ENCODE data around the gene DNTTIP2. TPM values are rescaled to one million over a fixed set of nuclear protein-coding genes. Genes with fewer than 3 reads are reported as not detected.

Gene DNTTIP2
- total RNA-seq, 1 experiment from 2014 or later, result 66.1 TPM

DNA sequence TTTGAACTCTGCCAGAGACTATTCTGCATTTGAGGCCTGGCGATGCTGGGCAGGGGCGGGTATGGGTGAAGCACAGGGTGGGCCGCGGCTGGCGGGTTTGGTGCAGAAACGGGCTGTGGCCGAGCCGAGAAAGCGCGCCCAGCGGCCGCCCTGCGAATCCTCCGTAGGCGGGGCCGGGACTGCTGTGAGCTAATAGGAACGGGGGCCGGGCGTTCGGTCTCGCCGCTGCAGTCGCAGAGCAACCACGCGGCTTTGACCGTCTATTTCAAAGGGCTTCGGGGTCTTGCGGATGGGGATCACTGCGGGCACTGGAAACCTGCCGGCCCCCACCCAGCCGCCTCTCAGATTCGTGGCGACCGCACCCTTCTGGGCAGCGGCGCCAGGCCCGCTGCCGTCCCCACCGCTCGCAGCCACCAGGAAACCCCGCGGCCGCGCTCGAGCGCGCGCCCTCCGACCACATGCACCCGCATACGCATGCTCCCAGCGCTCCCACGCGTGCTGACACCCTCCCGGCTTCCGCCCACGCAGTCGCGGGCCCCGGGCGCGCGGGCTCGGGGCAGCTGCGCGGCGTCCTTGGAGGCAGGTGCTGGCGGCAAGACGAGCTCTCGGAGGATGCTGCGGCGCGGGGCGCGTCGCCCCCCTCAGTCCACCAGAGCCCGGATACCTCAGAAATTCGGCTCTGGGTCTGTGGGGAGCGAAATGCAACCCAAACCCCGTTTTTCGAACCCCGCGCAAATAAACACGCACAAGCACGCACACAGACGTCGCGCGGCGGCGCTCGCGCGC lies 32.6 kb downstream of the DNTTIP2 start (continued):
- TF ChIP-seq, protein P1, sequence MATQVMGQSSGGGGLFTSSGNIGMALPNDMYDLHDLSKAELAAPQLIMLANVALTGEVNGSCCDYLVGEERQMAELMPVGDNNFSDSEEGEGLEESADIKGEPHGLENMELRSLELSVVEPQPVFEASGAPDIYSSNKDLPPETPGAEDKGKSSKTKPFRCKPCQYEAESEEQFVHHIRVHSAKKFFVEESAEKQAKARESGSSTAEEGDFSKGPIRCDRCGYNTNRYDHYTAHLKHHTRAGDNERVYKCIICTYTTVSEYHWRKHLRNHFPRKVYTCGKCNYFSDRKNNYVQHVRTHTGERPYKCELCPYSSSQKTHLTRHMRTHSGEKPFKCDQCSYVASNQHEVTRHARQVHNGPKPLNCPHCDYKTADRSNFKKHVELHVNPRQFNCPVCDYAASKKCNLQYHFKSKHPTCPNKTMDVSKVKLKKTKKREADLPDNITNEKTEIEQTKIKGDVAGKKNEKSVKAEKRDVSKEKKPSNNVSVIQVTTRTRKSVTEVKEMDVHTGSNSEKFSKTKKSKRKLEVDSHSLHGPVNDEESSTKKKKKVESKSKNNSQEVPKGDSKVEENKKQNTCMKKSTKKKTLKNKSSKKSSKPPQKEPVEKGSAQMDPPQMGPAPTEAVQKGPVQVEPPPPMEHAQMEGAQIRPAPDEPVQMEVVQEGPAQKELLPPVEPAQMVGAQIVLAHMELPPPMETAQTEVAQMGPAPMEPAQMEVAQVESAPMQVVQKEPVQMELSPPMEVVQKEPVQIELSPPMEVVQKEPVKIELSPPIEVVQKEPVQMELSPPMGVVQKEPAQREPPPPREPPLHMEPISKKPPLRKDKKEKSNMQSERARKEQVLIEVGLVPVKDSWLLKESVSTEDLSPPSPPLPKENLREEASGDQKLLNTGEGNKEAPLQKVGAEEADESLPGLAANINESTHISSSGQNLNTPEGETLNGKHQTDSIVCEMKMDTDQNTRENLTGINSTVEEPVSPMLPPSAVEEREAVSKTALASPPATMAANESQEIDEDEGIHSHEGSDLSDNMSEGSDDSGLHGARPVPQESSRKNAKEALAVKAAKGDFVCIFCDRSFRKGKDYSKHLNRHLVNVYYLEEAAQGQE (IDR thresholded peaks at IDR 0.05; ENCODE audit: low read depth), result no peak
- TF ChIP-seq POLR2A (IDR thresholded peaks at IDR 0.05; ENCODE audit: borderline replicate concordance, extremely low read depth, insufficient read depth, insufficient read length) (peak; percentile 36), EZH2phosphoT487 (IDR thresholded peaks at IDR 0.05; ENCODE audit: borderline replicate concordance) (no peak)
- TF ChIP-seq, protein P2, sequence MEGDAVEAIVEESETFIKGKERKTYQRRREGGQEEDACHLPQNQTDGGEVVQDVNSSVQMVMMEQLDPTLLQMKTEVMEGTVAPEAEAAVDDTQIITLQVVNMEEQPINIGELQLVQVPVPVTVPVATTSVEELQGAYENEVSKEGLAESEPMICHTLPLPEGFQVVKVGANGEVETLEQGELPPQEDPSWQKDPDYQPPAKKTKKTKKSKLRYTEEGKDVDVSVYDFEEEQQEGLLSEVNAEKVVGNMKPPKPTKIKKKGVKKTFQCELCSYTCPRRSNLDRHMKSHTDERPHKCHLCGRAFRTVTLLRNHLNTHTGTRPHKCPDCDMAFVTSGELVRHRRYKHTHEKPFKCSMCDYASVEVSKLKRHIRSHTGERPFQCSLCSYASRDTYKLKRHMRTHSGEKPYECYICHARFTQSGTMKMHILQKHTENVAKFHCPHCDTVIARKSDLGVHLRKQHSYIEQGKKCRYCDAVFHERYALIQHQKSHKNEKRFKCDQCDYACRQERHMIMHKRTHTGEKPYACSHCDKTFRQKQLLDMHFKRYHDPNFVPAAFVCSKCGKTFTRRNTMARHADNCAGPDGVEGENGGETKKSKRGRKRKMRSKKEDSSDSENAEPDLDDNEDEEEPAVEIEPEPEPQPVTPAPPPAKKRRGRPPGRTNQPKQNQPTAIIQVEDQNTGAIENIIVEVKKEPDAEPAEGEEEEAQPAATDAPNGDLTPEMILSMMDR (IDR thresholded peaks at IDR 0.05 in 2 of 3, conservative IDR thresholded peaks at IDR 0.05 in 1 of 3; ENCODE audit: borderline replicate concordance in 1 of 3, insufficient read depth in 1 of 3, low read depth in 2 of 3, low read length in 2 of 3), result peak in 1 of 3 experiments; percentile 32; a peak in 2 of 6 replicates

Data from HCT116 (cell line).